Neural cell (in vitro differentiated cells): ENCODE measurements around the gene HHIPL1. TPM values are rescaled to one million over a fixed set of nuclear protein-coding genes. Genes with fewer than 3 reads are reported as not detected.

Experiments used
- H2AFZ ChIP-seq: fragments of 200-600, 300-800 bp; sonication (generic), shearing (Covaris generic); 2 replicates; pipeline ENCODE4 v1.6.0; 2014; ENCODE audit warnings: low read depth, mild to moderate bottlenecking, antibody characterized with exemption, low read length, moderate library complexity
- H3F3A ChIP-seq: fragments of 200-600 bp; shearing (Covaris generic); 2 replicates; pipeline ENCODE4 v1.6.1; 2016; ENCODE audit warnings: mild to moderate bottlenecking, moderate library complexity, mixed read lengths, antibody characterized with exemption, low read length; ENCODE audit not compliant: insufficient read depth, poor library complexity, severe bottlenecking
- H3K27ac ChIP-seq: fragments of 200-600, 300-800 bp; sonication (generic), shearing (Covaris generic); 2 replicates; pipeline ENCODE4 v1.5.1; 2014; ENCODE audit warnings: mild to moderate bottlenecking, low read length, moderate library complexity
- H3K27me3 ChIP-seq: fragments of 300-800, 200-600 bp; sonication (generic), shearing (Covaris generic); 2 replicates; pipeline ENCODE4 v1.6.0; 2014; ENCODE audit warnings: mild to moderate bottlenecking, low read depth, low read length, moderate library complexity; ENCODE audit not compliant: insufficient read depth
- H3K36me3 ChIP-seq: fragments of 300-800, 200-600 bp; sonication (generic), shearing (Covaris generic); 2 replicates; pipeline ENCODE4 v1.5.1; 2014; ENCODE audit warnings: mild to moderate bottlenecking, antibody characterized with exemption, low read length, moderate library complexity; ENCODE audit not compliant: insufficient read depth
- H3K4me2 ChIP-seq: fragments of 300-800, 200-600 bp; sonication (generic), shearing (Covaris generic); 2 replicates; pipeline ENCODE4 v1.6.0; 2014; ENCODE audit warnings: mild to moderate bottlenecking, low read length
- H3K4me3 ChIP-seq: fragments of 300-800, 200-600 bp; sonication (generic), shearing (Covaris generic); 2 replicates; pipeline ENCODE4 v1.5.1; 2014; ENCODE audit warnings: mild to moderate bottlenecking, low read length, moderate library complexity
- H3K79me2 ChIP-seq: fragments of 200-600 bp; shearing (Covaris generic); replicated peaks from 2 replicates; pipeline ENCODE4 v1.6.0; 2014; ENCODE audit warnings: mild to moderate bottlenecking, low read length, moderate library complexity; ENCODE audit not compliant: insufficient read depth
- H3K9ac ChIP-seq: fragments of 300-800, 200-600 bp; sonication (generic), shearing (Covaris generic); 2 replicates; pipeline ENCODE4 v1.6.1; 2016; ENCODE audit warnings: mild to moderate bottlenecking, low read length, mixed read lengths
- H3K9me2 ChIP-seq: fragments of 200-600 bp; shearing (Covaris generic); 2 replicates; pipeline ENCODE4 v1.6.1; 2016; ENCODE audit warnings: mild to moderate bottlenecking, low read length, mixed read lengths; ENCODE audit not compliant: insufficient read depth
- H3K9me3 ChIP-seq: fragments of 200-600, 300-800 bp; sonication (generic), shearing (Covaris generic); 2 replicates; pipeline ENCODE4 v1.6.1; 2016; ENCODE audit warnings: mild to moderate bottlenecking, mixed run types, low read length, moderate library complexity, mixed read lengths
- H4K20me1 ChIP-seq: fragments of 200-600 bp; shearing (Covaris generic); 2 replicates; pipeline ENCODE4 v1.6.1; 2016; ENCODE audit warnings: mild to moderate bottlenecking, mixed run types; ENCODE audit not compliant: insufficient read depth
- EP300 ChIP-seq: fragments of 450-650 bp; conservative IDR thresholded peaks from 2 replicates; pipeline ENCODE4 v1.6.1; 2014; ENCODE audit warnings: antibody characterized with exemption, mild to moderate bottlenecking, moderate library complexity; ENCODE audit not compliant: poor library complexity, severe bottlenecking
- MXI1 ChIP-seq: fragments of 450-650 bp; conservative IDR thresholded peaks from 2 replicates; pipeline ENCODE4 v1.6.1; 2014; ENCODE audit warnings: antibody characterized with exemption, mild to moderate bottlenecking; ENCODE audit not compliant: poor library complexity, severe bottlenecking
- POLR2AphosphoS5 ChIP-seq: IDR thresholded peaks from 2 replicates; pipeline ENCODE4 v1.6.1; 2012
- RAD21 ChIP-seq: fragments of 450-650 bp; conservative IDR thresholded peaks from 2 replicates; pipeline ENCODE4 v1.6.1; 2014; ENCODE audit warnings: antibody characterized with exemption, mild to moderate bottlenecking, moderate library complexity
- TAF1 ChIP-seq: IDR thresholded peaks from 2 replicates; pipeline ENCODE4 v1.6.1; 2012; ENCODE audit warnings: low read depth
- polyA plus RNA-seq: library from polyadenylated mRNA; depleted of rRNA; stranded (reverse); fragments of >200 nt; gene quantifications from 2 replicates; pipeline ENCODE4 v1.2.3, GENCODE V29; 2014
- TF ChIP-seq, protein P1 (sequence below): IDR thresholded peaks from 2 replicates; pipeline ENCODE4 v1.6.1; 2012; ENCODE audit warnings: borderline replicate concordance
- TF ChIP-seq, protein P2 (sequence below): fragments of 450-650 bp; IDR thresholded peaks from 2 replicates; pipeline ENCODE4 v1.5.1; 2014; ENCODE audit warnings: antibody characterized with exemption, mild to moderate bottlenecking, moderate library complexity; ENCODE audit not compliant: poor library complexity, severe bottlenecking

Gene HHIPL1
- polyA plus RNA-seq, 1 donor from 2014 or later: 0.47 TPM

DNA sequence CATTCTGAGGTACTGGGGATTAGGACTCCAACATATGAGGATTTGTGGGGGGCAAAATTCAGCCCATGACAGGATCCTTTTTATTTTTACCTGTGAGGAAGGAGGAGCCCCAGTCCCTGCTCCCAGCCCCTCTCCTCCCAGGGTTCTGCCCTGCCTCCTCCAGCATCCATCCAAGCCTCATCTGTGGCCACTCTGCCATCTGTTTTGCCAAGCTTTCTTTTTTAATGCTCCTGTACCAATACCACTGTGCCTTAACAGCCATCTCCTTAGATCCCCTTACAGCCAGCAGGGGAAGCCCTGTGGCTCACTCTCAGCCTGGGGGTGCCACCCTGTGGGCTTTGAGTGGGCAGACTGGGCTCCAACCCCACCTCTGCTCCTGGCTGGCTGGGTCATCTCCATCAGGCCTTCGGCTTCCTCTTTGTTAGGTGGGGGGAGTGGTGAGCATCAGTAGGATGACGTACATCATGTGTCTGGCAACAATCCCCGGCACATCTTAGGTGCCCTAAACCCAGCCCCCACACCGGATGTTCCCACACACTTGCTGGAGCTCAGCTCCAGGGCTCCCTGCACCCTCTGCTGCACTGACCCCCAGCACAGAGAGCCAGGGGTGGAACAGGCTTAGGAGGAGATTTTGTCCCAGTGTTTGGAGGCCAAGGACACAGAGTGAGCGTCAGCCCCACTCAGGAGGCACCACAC, 79.4 kb downstream of the HHIPL1 start:
- Histone ChIP-seq H4K20me1 (no peaks in the 10 kb centered on the region), H3K27ac (no peak overlapping the region), H3F3A (no peaks in the 10 kb centered on the region), H3K9me3 (no peaks in the 10 kb centered on the region), H3K9ac (no peak overlapping the region), H3K36me3 (no peaks in the 10 kb centered on the region), H3K27me3 (no peaks in the 10 kb centered on the region), H3K4me2 (no peak overlapping the region), H3K79me2 (no peaks in the 10 kb centered on the region), H2AFZ (no peak overlapping the region), H3K4me3 (no peak overlapping the region), H3K9me2 (no peaks in the 10 kb centered on the region)
- TF ChIP-seq RAD21 (no peak), EP300 (no peak), POLR2AphosphoS5 (no peak), MXI1 (no peak), TAF1 (no peak)
- TF ChIP-seq, protein P1, sequence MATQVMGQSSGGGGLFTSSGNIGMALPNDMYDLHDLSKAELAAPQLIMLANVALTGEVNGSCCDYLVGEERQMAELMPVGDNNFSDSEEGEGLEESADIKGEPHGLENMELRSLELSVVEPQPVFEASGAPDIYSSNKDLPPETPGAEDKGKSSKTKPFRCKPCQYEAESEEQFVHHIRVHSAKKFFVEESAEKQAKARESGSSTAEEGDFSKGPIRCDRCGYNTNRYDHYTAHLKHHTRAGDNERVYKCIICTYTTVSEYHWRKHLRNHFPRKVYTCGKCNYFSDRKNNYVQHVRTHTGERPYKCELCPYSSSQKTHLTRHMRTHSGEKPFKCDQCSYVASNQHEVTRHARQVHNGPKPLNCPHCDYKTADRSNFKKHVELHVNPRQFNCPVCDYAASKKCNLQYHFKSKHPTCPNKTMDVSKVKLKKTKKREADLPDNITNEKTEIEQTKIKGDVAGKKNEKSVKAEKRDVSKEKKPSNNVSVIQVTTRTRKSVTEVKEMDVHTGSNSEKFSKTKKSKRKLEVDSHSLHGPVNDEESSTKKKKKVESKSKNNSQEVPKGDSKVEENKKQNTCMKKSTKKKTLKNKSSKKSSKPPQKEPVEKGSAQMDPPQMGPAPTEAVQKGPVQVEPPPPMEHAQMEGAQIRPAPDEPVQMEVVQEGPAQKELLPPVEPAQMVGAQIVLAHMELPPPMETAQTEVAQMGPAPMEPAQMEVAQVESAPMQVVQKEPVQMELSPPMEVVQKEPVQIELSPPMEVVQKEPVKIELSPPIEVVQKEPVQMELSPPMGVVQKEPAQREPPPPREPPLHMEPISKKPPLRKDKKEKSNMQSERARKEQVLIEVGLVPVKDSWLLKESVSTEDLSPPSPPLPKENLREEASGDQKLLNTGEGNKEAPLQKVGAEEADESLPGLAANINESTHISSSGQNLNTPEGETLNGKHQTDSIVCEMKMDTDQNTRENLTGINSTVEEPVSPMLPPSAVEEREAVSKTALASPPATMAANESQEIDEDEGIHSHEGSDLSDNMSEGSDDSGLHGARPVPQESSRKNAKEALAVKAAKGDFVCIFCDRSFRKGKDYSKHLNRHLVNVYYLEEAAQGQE: no peak

DNA sequence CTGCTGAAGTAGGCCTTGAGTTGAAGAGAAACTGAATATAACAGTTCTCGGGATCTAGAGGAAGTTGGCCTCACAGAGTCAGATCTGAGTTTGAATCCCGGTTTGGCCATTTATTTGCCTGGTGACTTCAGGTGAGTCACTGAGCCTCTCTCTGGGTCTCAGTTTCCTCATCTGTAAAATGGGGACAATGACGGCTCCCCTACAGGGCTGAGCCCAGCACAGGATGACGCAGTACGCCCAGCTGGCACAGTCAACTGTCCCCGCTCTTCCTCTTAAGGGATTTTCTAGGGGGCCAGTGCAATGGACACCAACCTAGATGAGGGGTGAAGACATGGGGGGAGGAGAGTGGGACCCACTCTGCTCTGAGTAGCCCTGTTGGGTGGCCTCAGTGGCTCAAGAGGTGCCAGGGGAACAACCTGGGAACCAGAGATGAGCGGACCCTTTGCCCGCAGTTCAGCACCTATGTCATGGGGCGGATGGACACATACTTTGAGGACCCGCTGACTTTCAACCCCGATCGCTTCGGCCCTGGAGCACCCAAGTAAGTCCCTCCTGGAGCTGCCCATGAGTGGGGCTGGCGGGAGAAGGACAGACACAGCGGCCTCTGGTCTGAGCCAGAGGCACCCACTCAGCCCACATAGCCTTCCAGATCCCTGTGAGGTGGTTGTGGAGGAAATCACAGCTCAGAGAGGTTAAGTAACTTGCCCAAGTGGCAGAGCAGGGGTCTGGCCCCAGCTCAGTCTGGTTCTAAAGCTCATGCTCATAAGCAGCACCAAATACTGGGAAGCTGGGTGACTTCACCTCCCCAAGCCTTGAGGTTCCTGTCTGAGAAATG, 80.2 kb downstream of the HHIPL1 start:
- Histone ChIP-seq H3K79me2 (no peaks in the 10 kb centered on the region), H3K27ac (no peak overlapping the region), H3K36me3 (no peaks in the 10 kb centered on the region), H2AFZ (no peak overlapping the region), H3K9me3 (no peaks in the 10 kb centered on the region), H3K4me2 (no peak overlapping the region), H3K9me2 (no peaks in the 10 kb centered on the region), H3K27me3 (no peaks in the 10 kb centered on the region), H3F3A (no peaks in the 10 kb centered on the region), H3K4me3 (no peak overlapping the region), H3K9ac (no peak overlapping the region), H4K20me1 (no peaks in the 10 kb centered on the region)
- TF ChIP-seq, protein P2, sequence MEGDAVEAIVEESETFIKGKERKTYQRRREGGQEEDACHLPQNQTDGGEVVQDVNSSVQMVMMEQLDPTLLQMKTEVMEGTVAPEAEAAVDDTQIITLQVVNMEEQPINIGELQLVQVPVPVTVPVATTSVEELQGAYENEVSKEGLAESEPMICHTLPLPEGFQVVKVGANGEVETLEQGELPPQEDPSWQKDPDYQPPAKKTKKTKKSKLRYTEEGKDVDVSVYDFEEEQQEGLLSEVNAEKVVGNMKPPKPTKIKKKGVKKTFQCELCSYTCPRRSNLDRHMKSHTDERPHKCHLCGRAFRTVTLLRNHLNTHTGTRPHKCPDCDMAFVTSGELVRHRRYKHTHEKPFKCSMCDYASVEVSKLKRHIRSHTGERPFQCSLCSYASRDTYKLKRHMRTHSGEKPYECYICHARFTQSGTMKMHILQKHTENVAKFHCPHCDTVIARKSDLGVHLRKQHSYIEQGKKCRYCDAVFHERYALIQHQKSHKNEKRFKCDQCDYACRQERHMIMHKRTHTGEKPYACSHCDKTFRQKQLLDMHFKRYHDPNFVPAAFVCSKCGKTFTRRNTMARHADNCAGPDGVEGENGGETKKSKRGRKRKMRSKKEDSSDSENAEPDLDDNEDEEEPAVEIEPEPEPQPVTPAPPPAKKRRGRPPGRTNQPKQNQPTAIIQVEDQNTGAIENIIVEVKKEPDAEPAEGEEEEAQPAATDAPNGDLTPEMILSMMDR: no peak
- TF ChIP-seq RAD21 (no peak), MXI1 (no peak), TAF1 (no peak), EP300 (no peak), POLR2AphosphoS5 (no peak)
- TF ChIP-seq, protein P1: no peak
